HG02973 (cell line): Measurements from ENCODE around the gene OSCAR.

Source experiments
- ATAC-seq: cut with Tn5 transposase; IDR thresholded peaks from one replicate; pipeline ENCODE4 v1.9.1; 2021; ENCODE audit warnings: moderate library complexity; ENCODE audit not compliant: unreplicated experiment

The OSCAR gene, protein sequence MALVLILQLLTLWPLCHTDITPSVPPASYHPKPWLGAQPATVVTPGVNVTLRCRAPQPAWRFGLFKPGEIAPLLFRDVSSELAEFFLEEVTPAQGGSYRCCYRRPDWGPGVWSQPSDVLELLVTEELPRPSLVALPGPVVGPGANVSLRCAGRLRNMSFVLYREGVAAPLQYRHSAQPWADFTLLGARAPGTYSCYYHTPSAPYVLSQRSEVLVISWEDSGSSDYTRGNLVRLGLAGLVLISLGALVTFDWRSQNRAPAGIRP

DNA sequence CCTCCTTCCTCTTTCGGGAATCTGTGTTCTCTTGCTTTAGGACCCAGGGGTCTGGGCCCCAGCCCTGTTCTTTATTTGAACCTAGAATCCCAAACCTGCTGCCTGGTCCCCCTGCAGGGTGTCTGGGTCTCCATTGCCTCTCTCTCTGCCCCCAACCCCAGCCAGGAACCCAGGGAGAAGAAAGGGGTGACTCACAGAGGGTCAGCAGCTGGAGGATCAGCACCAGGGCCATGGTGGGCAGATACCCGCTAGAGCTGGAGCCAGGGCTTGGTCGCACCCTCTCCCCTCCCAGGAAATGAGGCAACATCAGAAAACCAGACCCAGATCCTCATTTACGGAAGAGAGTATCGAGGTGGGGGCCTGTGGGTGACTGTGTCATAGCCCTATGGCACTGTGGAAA lies at the start of gene OSCAR:
TSS of gene OSCAR (minus strand) at position 243 of the 400 bp plus-strand sequence. CDS start at position 232, 11 bp downstream.
- ATAC-seq, result no peak

GRCh38 chr19:54149021-54149812 lies 48.6 kb upstream of the OSCAR start:
- ATAC-seq, result no peak

- no peak for ATAC-seq
Measured at GRCh38 chr19:54148158-54148557, 47.6 kb upstream of the OSCAR start.

GRCh38 chr19:54147676-54148075 lies 47.1 kb upstream of the OSCAR start:
- ATAC-seq, result no peak

- ATAC-seq, result no peak
Measured at GRCh38 chr19:54145541-54146158, 45.0 kb upstream of the OSCAR start.

DNA sequence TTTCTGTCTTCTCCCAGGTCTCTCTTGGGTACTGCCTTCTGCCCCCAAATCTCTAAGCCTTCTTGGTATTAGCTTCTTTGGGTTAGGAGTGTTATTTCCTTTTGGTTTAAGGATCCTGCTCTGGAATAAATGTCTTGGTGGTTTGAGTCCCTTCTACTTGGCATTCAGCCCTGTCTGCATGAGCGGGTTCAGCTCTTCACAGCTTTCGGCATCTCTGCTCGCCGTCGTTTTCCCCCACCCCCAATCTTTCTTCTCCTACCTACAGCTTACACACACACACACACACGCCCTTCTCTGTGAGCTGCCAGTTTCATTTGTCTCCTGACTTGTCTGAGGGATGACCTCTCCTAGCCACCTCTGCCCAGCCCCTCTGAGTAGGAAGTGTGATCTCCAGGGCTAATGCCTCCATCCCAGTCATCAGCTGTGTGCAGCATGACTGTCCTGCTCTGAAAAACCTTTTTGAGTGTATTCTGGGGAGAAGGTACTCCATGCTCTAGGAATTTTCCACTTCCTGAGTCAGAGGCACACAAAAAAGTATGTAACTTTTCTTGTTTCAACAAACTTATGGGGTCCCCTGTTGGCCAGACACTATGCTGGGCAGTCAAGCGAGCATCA lies 41.7 kb upstream of the OSCAR start:
- no peak for ATAC-seq

DNA sequence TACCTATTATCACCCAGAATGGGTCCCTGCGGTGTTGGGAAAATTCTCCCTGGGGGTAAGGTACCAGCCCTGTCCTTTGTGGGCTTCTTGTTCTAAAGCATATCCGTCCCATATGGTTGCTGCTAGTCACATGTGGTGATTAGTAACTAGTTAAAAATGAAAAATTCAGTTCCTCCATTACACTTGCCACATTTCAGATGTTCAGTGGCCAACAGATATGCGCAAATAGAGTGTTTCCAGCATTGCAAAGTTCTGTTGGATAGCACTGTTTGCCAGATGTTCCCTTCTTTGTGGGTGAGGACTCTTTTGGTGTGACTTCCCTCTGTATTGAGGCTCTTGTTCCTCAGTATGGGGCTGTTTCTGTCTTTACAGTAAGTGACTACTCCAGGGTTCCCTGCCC lies 40.8 kb upstream of the OSCAR start:
- ATAC-seq, result no peak

GRCh38 chr19:54138489-54139256 lies 38.1 kb upstream of the OSCAR start:
- no peak for ATAC-seq

DNA sequence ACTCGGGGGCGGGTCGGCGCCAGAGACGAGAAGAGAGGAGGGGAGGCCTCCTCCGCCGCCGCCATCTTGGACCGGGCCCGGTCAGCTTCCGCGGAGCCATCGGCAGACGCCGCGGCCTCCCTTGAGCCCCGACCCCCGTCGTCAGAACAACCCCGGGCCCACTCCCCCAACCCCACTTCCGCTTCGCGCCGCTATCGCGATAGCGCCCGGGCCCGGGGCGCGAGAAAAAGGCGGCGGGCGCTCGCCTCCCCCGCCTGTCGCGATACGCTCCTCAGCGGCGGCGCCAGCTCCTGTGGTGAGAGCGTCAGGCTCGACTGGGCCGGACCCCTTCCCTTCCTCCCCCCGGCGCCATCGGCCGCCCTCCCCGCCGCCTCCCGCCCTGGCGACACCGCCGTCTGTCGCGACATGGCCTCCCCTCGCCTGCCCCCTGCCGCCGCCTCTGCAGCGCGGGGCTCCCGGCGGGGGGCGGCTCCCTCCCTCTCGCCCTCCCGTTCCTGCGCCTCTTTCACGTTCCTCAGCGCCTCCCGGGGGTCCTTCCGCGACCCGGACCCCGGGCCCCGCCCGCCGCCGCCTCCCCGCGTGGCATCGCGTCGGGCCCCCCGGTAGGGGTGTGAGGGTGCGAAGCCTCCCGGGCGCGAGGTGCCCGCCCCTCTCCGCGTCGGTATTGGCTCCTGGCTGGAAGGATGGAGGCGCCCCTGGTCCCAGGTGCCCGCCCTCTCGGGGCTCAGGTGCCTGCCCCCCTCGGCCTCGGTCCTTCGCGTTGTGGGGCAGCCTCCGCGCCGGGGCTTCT lies 37.3 kb upstream of the OSCAR start, which contains the start of gene CNOT3:
TSS of gene CNOT3 (plus strand) at position 64 of the 790 bp plus-strand sequence. CDS start 5,217 bp downstream, outside the sequence.
- no peak for ATAC-seq

DNA sequence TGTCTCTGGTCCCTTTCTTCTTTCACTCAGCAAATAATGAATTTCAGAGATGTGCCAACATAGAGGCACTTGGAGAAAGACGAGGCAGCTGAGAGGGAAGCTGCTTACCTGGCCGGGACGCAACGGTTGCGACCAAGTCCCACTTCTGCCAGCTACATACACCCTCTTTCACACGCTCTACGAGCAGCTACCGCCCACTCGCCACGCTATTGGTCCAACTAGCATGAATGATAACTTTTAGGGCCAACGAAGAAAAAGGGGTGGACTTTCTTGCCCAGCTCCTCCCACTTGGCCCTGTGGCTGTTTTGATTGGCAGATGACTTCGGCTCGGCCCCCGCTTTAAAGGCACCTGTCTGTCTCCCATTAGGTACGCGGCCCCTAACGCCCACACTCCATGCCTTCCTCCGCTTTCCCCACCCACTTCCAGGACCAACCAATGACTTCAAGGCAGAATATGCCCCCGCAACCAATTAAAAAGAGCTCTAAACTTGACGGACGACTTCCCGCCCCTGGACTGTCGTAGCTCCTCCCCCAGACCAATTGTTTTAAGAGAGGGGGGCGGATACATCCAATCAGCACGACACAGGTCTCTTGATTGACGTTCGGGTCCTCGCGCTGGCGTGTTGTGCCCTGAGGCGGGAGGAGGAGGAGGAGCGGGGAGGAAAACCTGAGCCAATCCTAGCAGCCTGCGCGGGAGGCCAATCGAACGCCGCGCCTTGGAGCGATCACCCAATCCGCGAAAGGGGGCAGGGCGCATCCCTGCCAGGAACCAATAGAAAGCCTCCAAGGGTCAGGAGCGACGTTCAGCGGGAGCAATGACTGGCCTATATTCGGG lies 36.5 kb upstream of the OSCAR start:
- ATAC-seq, result peak; percentile 69

- peak; percentile 0 for ATAC-seq
Measured at GRCh38 chr19:54136086-54136863, 35.7 kb upstream of the OSCAR start.

GRCh38 chr19:54133957-54134590 lies 33.5 kb upstream of the OSCAR start:
- ATAC-seq, result no peak

- no peak for ATAC-seq
Measured at GRCh38 chr19:54133312-54133956, 32.8 kb upstream of the OSCAR start.

- no peak for ATAC-seq
Measured at GRCh38 chr19:54129617-54129996, 29.0 kb upstream of the OSCAR start.

- no peak for ATAC-seq
Measured at GRCh38 chr19:54128796-54129616, 28.4 kb upstream of the OSCAR start.

DNA sequence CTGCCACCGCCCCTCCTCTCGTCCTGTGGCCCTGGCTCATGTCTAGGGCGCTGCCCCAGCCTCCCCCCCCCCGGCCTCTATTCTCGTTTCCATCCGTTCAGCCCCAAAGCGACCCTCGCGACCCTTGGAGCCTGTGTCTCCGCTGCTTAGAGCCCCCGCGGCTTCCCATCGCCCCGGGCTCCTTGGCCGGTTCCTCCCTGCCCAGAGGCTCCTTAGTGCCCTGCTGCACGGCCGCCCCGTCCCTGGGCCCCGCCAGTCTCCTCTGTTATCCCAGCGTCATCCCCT lies 27.8 kb upstream of the OSCAR start:
- ATAC-seq, result no peak
